GM12872 (cell line): ENCODE data around the gene C1orf21.

Source experiments
- TF ChIP-seq, protein P1 (sequence below): IDR thresholded peaks from 3 replicates; pipeline ENCODE4 v1.5.1; 2011; ENCODE audit warnings: low read depth, mild to moderate bottlenecking, low read length, moderate library complexity; ENCODE audit not compliant: insufficient read depth

C1orf21 gene

DNA sequence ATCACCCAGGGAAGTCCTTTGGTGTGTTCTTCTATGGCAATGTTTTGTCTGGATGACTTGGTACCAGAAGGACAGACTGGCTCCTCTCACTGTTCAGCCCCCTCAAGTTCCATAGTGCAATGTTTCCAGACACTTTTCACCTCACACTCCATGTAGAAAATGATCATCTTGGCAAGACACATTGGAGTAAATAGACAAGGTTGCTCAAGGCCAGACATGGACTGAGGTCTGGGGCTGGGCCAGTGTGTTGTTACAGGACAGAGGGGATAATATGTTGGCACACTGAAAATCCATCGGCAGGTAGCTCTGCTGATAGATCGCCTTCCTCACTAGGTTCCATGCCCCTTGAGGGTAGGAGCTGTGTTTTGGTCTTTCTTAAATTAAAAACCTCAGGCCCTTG, 51.5 kb downstream of the C1orf21 start:
- TF ChIP-seq, protein P1, sequence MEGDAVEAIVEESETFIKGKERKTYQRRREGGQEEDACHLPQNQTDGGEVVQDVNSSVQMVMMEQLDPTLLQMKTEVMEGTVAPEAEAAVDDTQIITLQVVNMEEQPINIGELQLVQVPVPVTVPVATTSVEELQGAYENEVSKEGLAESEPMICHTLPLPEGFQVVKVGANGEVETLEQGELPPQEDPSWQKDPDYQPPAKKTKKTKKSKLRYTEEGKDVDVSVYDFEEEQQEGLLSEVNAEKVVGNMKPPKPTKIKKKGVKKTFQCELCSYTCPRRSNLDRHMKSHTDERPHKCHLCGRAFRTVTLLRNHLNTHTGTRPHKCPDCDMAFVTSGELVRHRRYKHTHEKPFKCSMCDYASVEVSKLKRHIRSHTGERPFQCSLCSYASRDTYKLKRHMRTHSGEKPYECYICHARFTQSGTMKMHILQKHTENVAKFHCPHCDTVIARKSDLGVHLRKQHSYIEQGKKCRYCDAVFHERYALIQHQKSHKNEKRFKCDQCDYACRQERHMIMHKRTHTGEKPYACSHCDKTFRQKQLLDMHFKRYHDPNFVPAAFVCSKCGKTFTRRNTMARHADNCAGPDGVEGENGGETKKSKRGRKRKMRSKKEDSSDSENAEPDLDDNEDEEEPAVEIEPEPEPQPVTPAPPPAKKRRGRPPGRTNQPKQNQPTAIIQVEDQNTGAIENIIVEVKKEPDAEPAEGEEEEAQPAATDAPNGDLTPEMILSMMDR = no peak

- TF ChIP-seq, protein P1 = no peak
Observed at GRCh38 chr1:184442260-184442659, 55.4 kb downstream of the C1orf21 start.

DNA sequence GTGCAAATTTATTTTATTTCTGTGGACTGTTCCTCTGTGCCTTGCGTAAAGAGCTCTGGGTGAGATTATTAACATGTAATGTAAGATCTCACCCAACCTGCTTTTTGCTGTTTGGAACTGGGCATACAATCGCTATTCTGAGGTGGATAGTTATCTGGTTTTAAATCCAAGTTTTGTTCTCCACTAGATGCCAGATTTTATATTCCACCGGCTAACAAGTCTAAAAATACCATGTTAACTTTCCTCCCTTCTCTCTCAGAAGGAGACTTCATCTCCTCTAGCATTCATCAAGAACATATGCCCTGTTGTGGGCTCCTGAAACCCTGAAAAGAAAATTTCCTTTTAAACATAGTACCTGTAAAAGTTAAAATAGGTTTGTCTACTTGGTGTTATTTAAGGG, 56.4 kb downstream of the C1orf21 start:
- TF ChIP-seq, protein P1 = no peak

DNA sequence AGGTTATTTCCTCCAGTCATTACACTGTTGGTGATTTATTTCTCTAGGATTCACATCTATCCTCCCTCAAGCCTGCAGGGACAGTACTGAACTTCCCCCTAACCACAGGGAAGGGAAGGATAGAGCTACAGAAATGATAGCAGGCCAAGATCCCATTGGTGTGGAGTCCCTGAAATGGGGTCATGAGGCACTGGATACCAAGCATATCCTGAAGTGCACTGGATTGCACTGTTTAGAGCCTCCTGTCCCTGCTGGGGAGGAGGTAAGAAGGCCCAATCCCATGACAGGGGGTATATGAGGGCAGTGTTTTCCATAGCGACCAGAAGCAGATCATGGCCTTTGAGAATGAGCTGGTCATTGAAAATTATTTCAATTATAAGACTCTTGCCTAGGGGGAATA, 56.8 kb downstream of the C1orf21 start:
- TF ChIP-seq, protein P1 = no peak

GRCh38 chr1:184445997-184446396, 59.2 kb downstream of the C1orf21 start:
- TF ChIP-seq, protein P1 = no peak

GRCh38 chr1:184447651-184448185, 60.9 kb downstream of the C1orf21 start:
- TF ChIP-seq, protein P1 = no peak

DNA sequence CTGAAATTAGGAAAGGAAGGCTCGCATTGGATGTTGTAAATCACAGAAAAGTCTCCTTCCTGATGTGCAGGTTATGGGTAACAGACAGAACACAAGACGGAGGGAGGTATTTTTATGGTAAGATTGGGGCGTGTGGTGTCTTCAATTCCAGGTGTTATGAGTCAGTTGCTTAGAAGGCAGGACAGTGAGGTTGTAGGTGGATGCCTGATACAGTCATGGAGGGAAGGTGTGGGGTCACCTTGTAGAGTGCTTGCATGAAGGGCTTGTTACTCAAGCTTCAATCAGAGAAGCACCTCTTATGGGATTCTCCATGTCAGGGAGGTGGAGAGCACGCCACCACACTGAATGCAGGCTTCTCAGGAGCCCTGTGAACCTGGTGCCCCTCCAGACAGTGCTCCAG, 63.1 kb downstream of the C1orf21 start:
- TF ChIP-seq, protein P1 = no peak
